HG02852 (cell line): ENCODE data around the gene KLK6.

Experiments
- ATAC-seq: cut with Tn5 transposase; IDR thresholded peaks from one replicate; pipeline ENCODE4 v1.9.1; 2021; ENCODE audit warnings: mild to moderate bottlenecking, moderate library complexity; ENCODE audit not compliant: unreplicated experiment

KLK6 gene

GRCh38 chr19:50912727-50913716 is 56.4 kb downstream of the KLK6 start:
- no peak for ATAC-seq

DNA sequence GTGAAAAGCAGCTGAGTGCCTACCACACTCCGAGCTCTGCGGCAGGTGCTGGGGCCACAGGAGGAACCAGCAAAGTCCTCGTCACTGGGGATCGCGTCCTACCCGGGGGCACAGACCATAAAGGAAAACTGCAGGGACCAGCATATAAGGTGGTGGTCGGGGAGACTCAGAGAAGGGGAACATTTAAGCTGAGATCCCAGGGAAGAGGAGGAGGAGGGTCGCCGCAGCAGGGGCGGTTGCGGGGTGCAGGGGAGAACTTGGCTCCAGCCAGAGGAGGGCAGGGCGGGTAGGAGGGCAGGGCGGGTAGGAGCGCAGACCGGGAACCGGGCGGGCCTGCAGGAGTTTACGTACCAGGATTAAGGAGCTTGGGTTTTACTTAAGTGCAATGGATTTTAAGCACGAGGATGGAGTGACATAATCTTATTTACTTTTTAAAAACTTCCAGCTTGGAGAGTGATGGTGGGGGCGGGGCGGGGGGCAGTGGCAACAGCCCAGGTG is 57.2 kb downstream of the KLK6 start:
- no peak for ATAC-seq

- no peak for ATAC-seq
These were observed 57.9 kb downstream of the KLK6 start, which contains the start of gene KLK4 for GRCh38 chr19:50911206-50912101. Gene KLK4, minus strand, starts transcription at chr19:50911395. Its CDS starts 657 bp downstream, at chr19:50910738.

GRCh38 chr19:50910722-50911121 is 58.7 kb downstream of the KLK6 start:
- no peak for ATAC-seq

GRCh38 chr19:50909240-50910070 is 59.9 kb downstream of the KLK6 start:
- ATAC-seq, result no peak
